ENCODE measurements around the gene AGBL2.
"Not testable (repeated sequence)": the region's sequence is repeated elsewhere in the genome, so short reads cannot be mapped to it uniquely, and the experiment has no call there.

The AGBL2 gene

GRCh38 chr11:47725442-47726117, 10.4 kb upstream of the AGBL2 start:
- Histone ChIP-seq H3K27ac (ENCODE audit: low read depth, low read length) (no peak overlapping the region), H3K9ac (ENCODE audit: low read length) (no peak overlapping the region), H3K4me3 (ENCODE audit: low read depth, low read length) (no peak overlapping the region), H3K4me1 (ENCODE audit: control insufficient read depth, insufficient read depth, low read length) (no peaks in the 10 kb centered on the region), H3K9me3 (ENCODE audit: control insufficient read depth, insufficient read depth, low read depth, low read length) (no peaks in the 10 kb centered on the region), H3K27me3 (ENCODE audit: control insufficient read depth, insufficient read depth, low read length) (no peaks in the 10 kb centered on the region), H3K36me3 (ENCODE audit: control insufficient read depth, insufficient read depth, low read length) (peaks cover 97% of the 10 kb centered on the region)

- no peak overlapping the region for H3K27ac ChIP-seq (ENCODE audit: low read depth, low read length)
- no peaks in the 10 kb centered on the region for H3K9me3 ChIP-seq (ENCODE audit: control insufficient read depth, insufficient read depth, low read depth, low read length)
- no peaks in the 10 kb centered on the region for H3K27me3 ChIP-seq (ENCODE audit: control insufficient read depth, insufficient read depth, low read length)
- H3K9ac ChIP-seq (ENCODE audit: low read length): no peak overlapping the region
- H3K4me1 ChIP-seq (ENCODE audit: control insufficient read depth, insufficient read depth, low read length): no peaks in the 10 kb centered on the region
- H3K4me3 ChIP-seq (ENCODE audit: low read depth, low read length): no peak overlapping the region
- H3K36me3 ChIP-seq (ENCODE audit: control insufficient read depth, insufficient read depth, low read length): peaks cover 96% of the 10 kb centered on the region
These were observed 9.0 kb upstream of the AGBL2 start for GRCh38 chr11:47724041-47724729.

GRCh38 chr11:47723041-47723440, 7.9 kb upstream of the AGBL2 start:
- no peaks in the 10 kb centered on the region for H3K27me3 ChIP-seq (ENCODE audit: control insufficient read depth, insufficient read depth, low read length)
- peaks cover 96% of the 10 kb centered on the region for H3K36me3 ChIP-seq (ENCODE audit: control insufficient read depth, insufficient read depth, low read length)
- H3K4me1 ChIP-seq (ENCODE audit: control insufficient read depth, insufficient read depth, low read length): no peaks in the 10 kb centered on the region
- H3K4me3 ChIP-seq (ENCODE audit: low read depth, low read length): no peak overlapping the region
- H3K9me3 ChIP-seq (ENCODE audit: control insufficient read depth, insufficient read depth, low read depth, low read length): no peaks in the 10 kb centered on the region
- no peak overlapping the region for H3K27ac ChIP-seq (ENCODE audit: low read depth, low read length)
- no peak overlapping the region for H3K9ac ChIP-seq (ENCODE audit: low read length)

- H3K36me3 ChIP-seq (ENCODE audit: control insufficient read depth, insufficient read depth, low read length): peaks cover 92% of the 10 kb centered on the region
- no peak overlapping the region for H3K4me3 ChIP-seq (ENCODE audit: low read depth, low read length)
- no peak overlapping the region for H3K27ac ChIP-seq (ENCODE audit: low read depth, low read length)
- H3K9me3 ChIP-seq (ENCODE audit: control insufficient read depth, insufficient read depth, low read depth, low read length): no peaks in the 10 kb centered on the region
- H3K4me1 ChIP-seq (ENCODE audit: control insufficient read depth, insufficient read depth, low read length): no peaks in the 10 kb centered on the region
- no peak overlapping the region for H3K9ac ChIP-seq (ENCODE audit: low read length)
- no peaks in the 10 kb centered on the region for H3K27me3 ChIP-seq (ENCODE audit: control insufficient read depth, insufficient read depth, low read length)
These were observed 5.5 kb upstream of the AGBL2 start for GRCh38 chr11:47720651-47721050.

GRCh38 chr11:47716692-47717091, 1.5 kb upstream of the AGBL2 start:
- H3K27ac ChIP-seq (ENCODE audit: low read depth, low read length): no peak overlapping the region

GRCh38 chr11:47714554-47715081, 551 bp downstream of the AGBL2 start:
- no peaks in the 10 kb centered on the region for H3K9me3 ChIP-seq (ENCODE audit: control insufficient read depth, insufficient read depth, low read depth, low read length)
- H3K27ac ChIP-seq (ENCODE audit: low read depth, low read length): no peak overlapping the region
- H3K36me3 ChIP-seq (ENCODE audit: control insufficient read depth, insufficient read depth, low read length): peaks cover 34% of the 10 kb centered on the region
- no peak overlapping the region for H3K9ac ChIP-seq (ENCODE audit: low read length)
- H3K4me3 ChIP-seq (ENCODE audit: low read depth, low read length): peak overlapping the region; percentile 62
- no peaks in the 10 kb centered on the region for H3K27me3 ChIP-seq (ENCODE audit: control insufficient read depth, insufficient read depth, low read length)
- H3K4me1 ChIP-seq (ENCODE audit: control insufficient read depth, insufficient read depth, low read length): peaks cover 5% of the 10 kb centered on the region; the same call in 1 of the 2 replicates

More at GRCh38 chr11:47716692-47717091, 1.5 kb upstream of the AGBL2 start:
- no peaks in the 10 kb centered on the region for H3K4me1 ChIP-seq (ENCODE audit: control insufficient read depth, insufficient read depth, low read length)
- H3K36me3 ChIP-seq (ENCODE audit: control insufficient read depth, insufficient read depth, low read length): peaks cover 53% of the 10 kb centered on the region
- no peak overlapping the region for H3K9ac ChIP-seq (ENCODE audit: low read length)
- H3K27me3 ChIP-seq (ENCODE audit: control insufficient read depth, insufficient read depth, low read length): no peaks in the 10 kb centered on the region
- no peak overlapping the region for H3K4me3 ChIP-seq (ENCODE audit: low read depth, low read length)
- no peaks in the 10 kb centered on the region for H3K9me3 ChIP-seq (ENCODE audit: control insufficient read depth, insufficient read depth, low read depth, low read length)

GRCh38 chr11:47711816-47712215, 3.4 kb downstream of the AGBL2 start:
- no peak overlapping the region for H3K27ac ChIP-seq (ENCODE audit: low read depth, low read length)
- peaks cover 7% of the 10 kb centered on the region for H3K36me3 ChIP-seq (ENCODE audit: control insufficient read depth, insufficient read depth, low read length)
- H3K27me3 ChIP-seq (ENCODE audit: control insufficient read depth, insufficient read depth, low read length): no peaks in the 10 kb centered on the region
- H3K9ac ChIP-seq (ENCODE audit: low read length): no peak overlapping the region
- H3K4me3 ChIP-seq (ENCODE audit: low read depth, low read length): no peak overlapping the region
- peaks cover 5% of the 10 kb centered on the region; the same call in 1 of the 2 replicates for H3K4me1 ChIP-seq (ENCODE audit: control insufficient read depth, insufficient read depth, low read length)
- H3K9me3 ChIP-seq (ENCODE audit: control insufficient read depth, insufficient read depth, low read depth, low read length): no peaks in the 10 kb centered on the region

- peaks cover 1% of the 10 kb centered on the region; the same call in 1 of the 2 replicates for H3K36me3 ChIP-seq (ENCODE audit: control insufficient read depth, insufficient read depth, low read length)
- H3K27me3 ChIP-seq (ENCODE audit: control insufficient read depth, insufficient read depth, low read length): no peaks in the 10 kb centered on the region
- H3K27ac ChIP-seq (ENCODE audit: low read depth, low read length): no peak overlapping the region
- H3K9ac ChIP-seq (ENCODE audit: low read length): no peak overlapping the region
- no peak overlapping the region for H3K4me3 ChIP-seq (ENCODE audit: low read depth, low read length)
- H3K9me3 ChIP-seq (ENCODE audit: control insufficient read depth, insufficient read depth, low read depth, low read length): no peaks in the 10 kb centered on the region
- H3K4me1 ChIP-seq (ENCODE audit: control insufficient read depth, insufficient read depth, low read length): peaks cover 5% of the 10 kb centered on the region; the same call in 1 of the 2 replicates
These were observed 3.9 kb downstream of the AGBL2 start for GRCh38 chr11:47711225-47711624.

GRCh38 chr11:47707275-47707786, 7.8 kb downstream of the AGBL2 start:
- not testable (repeated sequence) for H3K4me1 ChIP-seq (ENCODE audit: control insufficient read depth, insufficient read depth, low read length); H3K27me3 ChIP-seq (ENCODE audit: control insufficient read depth, insufficient read depth, low read length); H3K9me3 ChIP-seq (ENCODE audit: control insufficient read depth, insufficient read depth, low read depth, low read length); H3K27ac ChIP-seq (ENCODE audit: low read depth, low read length); H3K9ac ChIP-seq (ENCODE audit: low read length); H3K4me3 ChIP-seq (ENCODE audit: low read depth, low read length); H3K36me3 ChIP-seq (ENCODE audit: control insufficient read depth, insufficient read depth, low read length)

- no peak overlapping the region for H3K9ac ChIP-seq (ENCODE audit: low read length)
- no peak overlapping the region for H3K4me3 ChIP-seq (ENCODE audit: low read depth, low read length)
- no peaks in the 10 kb centered on the region for H3K36me3 ChIP-seq (ENCODE audit: control insufficient read depth, insufficient read depth, low read length)
- no peaks in the 10 kb centered on the region for H3K27me3 ChIP-seq (ENCODE audit: control insufficient read depth, insufficient read depth, low read length)
- no peaks in the 10 kb centered on the region for H3K4me1 ChIP-seq (ENCODE audit: control insufficient read depth, insufficient read depth, low read length)
- no peak overlapping the region for H3K27ac ChIP-seq (ENCODE audit: low read depth, low read length)
- H3K9me3 ChIP-seq (ENCODE audit: control insufficient read depth, insufficient read depth, low read depth, low read length): no peaks in the 10 kb centered on the region
These were observed 9.4 kb downstream of the AGBL2 start for GRCh38 chr11:47705721-47706120.

GRCh38 chr11:47691979-47692378, 23.2 kb downstream of the AGBL2 start:
- Histone ChIP-seq H3K27me3 (ENCODE audit: control insufficient read depth, insufficient read depth, low read length) (no peaks in the 10 kb centered on the region), H3K4me1 (ENCODE audit: control insufficient read depth, insufficient read depth, low read length) (no peaks in the 10 kb centered on the region), H3K4me3 (ENCODE audit: low read depth, low read length) (no peak overlapping the region), H3K9me3 (ENCODE audit: control insufficient read depth, insufficient read depth, low read depth, low read length) (no peaks in the 10 kb centered on the region), H3K9ac (ENCODE audit: low read length) (no peak overlapping the region), H3K36me3 (ENCODE audit: control insufficient read depth, insufficient read depth, low read length) (no peaks in the 10 kb centered on the region), H3K27ac (ENCODE audit: low read depth, low read length) (no peak overlapping the region)

All from HUES6 (cell line).